Naive thymus-derived CD8-positive, alpha-beta T cell (primary cell): Measurements from ENCODE around the gene RNF40. TPM values are rescaled to one million over a fixed set of nuclear protein-coding genes. Genes with fewer than 3 reads are reported as not detected.

Experiments
- ATAC-seq, 2 donors: fragments of 150-1000 bp; cut with Tn5 transposase in 1 of 2; sonication (Bioruptor Pico), chemical (Tn5 transposase) in 1 of 2; 1 replicate in 1 of 2; 2 replicates in 1 of 2; pipeline ENCODE4 v1.10.0; 2021; ENCODE audit warnings: mild to moderate bottlenecking in 2 of 2, moderate library complexity in 2 of 2
- POLR2A ChIA-PET: fragments of 350-600 bp; sonication (Branson Sonifier 250); formaldehyde crosslinking; loops from one replicate; lab custom pipeline; 2021; ENCODE audit warnings: antibody characterized with exemption; lab: Charles Lee
- DNase-seq, 10 donors: peaks; one replicate each; pipeline versions ENCODE4 v3.0.0 to v3.0.0-alpha.2; 2020 to 2022
- H3K27ac Mint-ChIP-seq, 10 donors: one replicate each; pipeline ENCODE4 v1.8.0; 2020 to 2022; ENCODE audit warnings: mild to moderate bottlenecking in 10 of 10, mixed read lengths in 10 of 10, moderate library complexity in 4 of 10, inconsistent platforms in 1 of 10
- H3K27me3 Mint-ChIP-seq, 5 donors: one replicate each; pipeline ENCODE4 v1.8.0; 2021 to 2022; ENCODE audit warnings: mixed read lengths in 5 of 5
- H3K36me3 Mint-ChIP-seq, 3 donors: one replicate each; pipeline ENCODE4 v1.8.0; 2020 to 2022; ENCODE audit warnings: mixed read lengths in 3 of 3, mild to moderate bottlenecking in 2 of 3, inconsistent platforms in 1 of 3
- H3K4me1 Mint-ChIP-seq, 4 donors: one replicate each; pipeline ENCODE4 v1.8.0; 2021 to 2022; ENCODE audit warnings: mixed read lengths in 4 of 4
- H3K4me3 Mint-ChIP-seq, 10 donors: one replicate each; pipeline ENCODE4 v1.8.0; 2020 to 2022; ENCODE audit warnings: mild to moderate bottlenecking in 10 of 10, mixed read lengths in 10 of 10, moderate library complexity in 6 of 10, inconsistent platforms in 1 of 10
- H3K9me3 Mint-ChIP-seq, 9 donors: one replicate each; pipeline ENCODE4 v1.8.0; 2020 to 2022; ENCODE audit warnings: mixed read lengths in 9 of 9, mild to moderate bottlenecking in 3 of 9, inconsistent platforms in 1 of 9, moderate library complexity in 1 of 9
- polyA plus RNA-seq, 3 donors: library from polyadenylated mRNA; unstranded; fragments of 300-500 nt; fragmentation: Illumina TruSeq; gene quantifications; one replicate each; pipeline ENCODE4 v1.2.3, GENCODE V29; 2021
- total RNA-seq, 8 experiments: library from RNA in 2 of 8; stranded (reverse) in 2 of 8; gene quantifications; one replicate each; pipeline ENCODE4 v1.2.3 and lab custom pipeline; 2021 to 2026

Gene RNF40
- total and polyA plus RNA-seq, 5 experiments from 2014 or later: 24.4 to 114 (median 52.4) TPM

GRCh38 chr16:30744183-30744582 is 17.9 kb upstream of the RNF40 start:
- ATAC-seq (no peak), DNase-seq (no peak)
- POLR2A ChIA-PET: no interaction called here
- Mint-ChIP-seq H3K9me3 (no peaks in the 10 kb centered on the region), H3K27me3 (no peaks in the 10 kb centered on the region), H3K4me3 (no peak overlapping the region), H3K36me3 (peaks cover 0 to 33% (median 0%) of the 10 kb centered on the region in 3 donors), H3K4me1 (peaks cover 18 to 35% (median 26%) of the 10 kb centered on the region in 4 donors), H3K27ac (peak overlapping the region in 1 of 10 donors; percentile 22)

- POLR2A ChIA-PET: no interaction called here
- Mint-ChIP-seq H3K27ac (peak overlapping the region in 5 of 10 donors; percentile 36 to 85 (median 76)), H3K9me3 (no peaks in the 10 kb centered on the region), H3K36me3 (peaks cover 0 to 32% (median 0%) of the 10 kb centered on the region in 3 donors), H3K27me3 (no peaks in the 10 kb centered on the region), H3K4me3 (peak overlapping the region in 1 of 10 donors; percentile 5), H3K4me1 (peaks cover 25 to 44% (median 33%) of the 10 kb centered on the region in 4 donors)
- DNase-seq (no peak), ATAC-seq (no peak)
Measured at GRCh38 chr16:30745082-30745481, 17.0 kb upstream of the RNF40 start.

DNA sequence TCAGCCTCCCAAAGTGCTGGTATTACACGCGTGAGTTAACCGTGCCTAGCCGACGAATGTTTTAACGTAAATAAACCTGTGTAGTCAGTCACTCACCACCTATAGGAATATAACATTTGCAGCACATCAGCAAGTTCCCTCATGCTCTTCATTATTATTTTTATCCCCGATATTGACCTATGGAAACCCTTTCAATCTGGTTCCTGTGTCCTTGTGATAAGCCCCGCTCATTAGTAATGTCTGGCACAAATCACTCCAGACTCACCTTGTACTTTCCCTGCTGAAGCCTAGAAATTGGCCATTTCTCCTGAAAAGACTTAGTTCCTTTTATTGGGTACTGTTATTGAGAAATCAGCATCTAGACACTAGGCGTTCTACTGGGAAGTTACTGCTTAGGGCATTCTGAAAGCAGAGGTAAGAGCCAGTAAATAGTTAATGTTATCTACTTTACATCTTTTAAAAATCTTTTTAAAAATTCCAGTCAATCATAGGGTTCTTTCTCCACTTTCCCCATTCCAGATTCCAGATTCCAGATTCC is 15.4 kb upstream of the RNF40 start:
- Mint-ChIP-seq H3K36me3 (peaks cover 0 to 43% (median 0%) of the 10 kb centered on the region in 3 donors), H3K9me3 (no peaks in the 10 kb centered on the region), H3K4me3 (no peak overlapping the region), H3K27me3 (no peaks in the 10 kb centered on the region), H3K4me1 (peaks cover 20 to 42% (median 29%) of the 10 kb centered on the region in 4 donors), H3K27ac (peak overlapping the region in 6 of 10 donors; percentile 81 to 94 (median 88))
- POLR2A ChIA-PET: interaction anchor here (1.1 to 2.1 kb wide), 4 partner anchors 38 to 198 kb away, joined by 3 to 8 read pairs (median 4); partner anchors contain the start of gene PRR14
- no peak for DNase-seq
- ATAC-seq: no peak

GRCh38 chr16:30747331-30747730 is 14.8 kb upstream of the RNF40 start:
- peak overlapping the region; percentile 82 to 95 (median 91) for H3K4me3 Mint-ChIP-seq
- H3K4me1 Mint-ChIP-seq: peaks cover 20 to 36% (median 27%) of the 10 kb centered on the region in 4 donors
- H3K27me3 Mint-ChIP-seq: no peaks in the 10 kb centered on the region
- no peaks in the 10 kb centered on the region for H3K9me3 Mint-ChIP-seq
- peak overlapping the region; percentile 81 to 94 (median 91) for H3K27ac Mint-ChIP-seq
- POLR2A ChIA-PET: interaction anchor here (0.7 to 2.1 kb wide), 24 partner anchors 9 to 1081 kb away, joined by 3 to 11 read pairs (median 4); partner anchors contain the start of genes PRR14 and SRCAP
- DNase-seq: no peak
- peaks cover 0 to 41% (median under 1%) of the 10 kb centered on the region in 3 donors for H3K36me3 Mint-ChIP-seq
- ATAC-seq: no peak

GRCh38 chr16:30747799-30748633 is 14.1 kb upstream of the RNF40 start, which contains the start of gene PHKG2:
PHKG2 (plus strand) TSS chr16:30748425; CDS start chr16:30748821, 396 bp downstream.
- Mint-ChIP-seq H3K4me3 (peak within 1 kb of the TSS; percentile 84 to 95 (median 91)), H3K27me3 (no peaks in the 10 kb centered on the region), H3K27ac (peak within 1 kb of the TSS; percentile 81 to 94 (median 91)), H3K36me3 (peaks cover 0 to 36% (median 2%) of the 10 kb centered on the region in 3 donors), H3K4me1 (peaks cover 20 to 36% (median 27%) of the 10 kb centered on the region in 4 donors), H3K9me3 (no peaks in the 10 kb centered on the region)
- POLR2A ChIA-PET: interaction anchor here (0.6 to 2.1 kb wide), 29 partner anchors 9 to 1098 kb away, joined by 3 to 11 read pairs (median 4); partner anchors contain the start of genes PRR14 and SRCAP
- peak; percentile 97 for ATAC-seq
- DNase-seq: peak; percentile 89 to 97 (median 94)

DNA sequence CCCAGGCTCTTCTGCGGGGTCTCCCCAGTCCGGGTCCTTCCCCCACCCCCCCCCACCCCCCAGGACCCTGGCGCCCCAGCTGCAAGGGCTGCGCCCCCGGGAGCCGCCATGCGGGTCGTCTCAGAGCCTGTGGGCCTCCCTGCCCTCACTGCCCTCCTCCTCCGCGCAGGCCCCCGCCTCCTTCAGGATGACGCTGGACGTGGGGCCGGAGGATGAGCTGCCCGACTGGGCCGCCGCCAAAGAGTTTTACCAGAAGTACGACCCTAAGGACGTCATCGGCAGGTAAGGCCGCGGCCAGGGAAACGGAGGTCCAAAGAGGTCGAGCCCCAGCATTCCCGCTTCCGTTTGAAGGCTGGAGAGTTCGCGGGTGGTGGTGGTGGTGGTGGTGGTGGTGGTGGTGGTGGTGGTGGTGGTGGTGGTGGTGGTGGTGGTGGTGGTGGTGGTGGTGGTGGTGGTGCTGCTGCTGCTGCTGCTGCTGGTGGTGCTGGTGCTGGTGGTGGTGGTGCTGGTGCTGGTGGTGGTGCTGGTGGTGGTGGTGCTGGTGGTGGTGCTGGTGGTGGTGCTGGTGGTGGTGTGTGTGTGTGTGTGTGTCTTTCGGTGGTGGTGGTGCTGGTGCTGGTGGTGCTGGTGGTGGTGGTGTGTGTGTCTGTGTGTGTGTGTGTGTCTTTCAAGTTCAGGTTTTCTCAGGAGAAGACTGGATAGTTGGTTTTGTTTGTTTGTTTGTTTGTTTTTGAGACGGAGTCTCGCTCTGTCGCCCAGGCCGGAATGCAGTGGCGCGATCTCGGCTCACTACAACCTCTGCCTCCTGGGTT is 13.3 kb upstream of the RNF40 start:
- Mint-ChIP-seq H3K9me3 (no peaks in the 10 kb centered on the region), H3K36me3 (peaks cover 0 to 38% (median 2%) of the 10 kb centered on the region in 3 donors), H3K4me3 (peak overlapping the region; percentile 84 to 95 (median 91))

DNA sequence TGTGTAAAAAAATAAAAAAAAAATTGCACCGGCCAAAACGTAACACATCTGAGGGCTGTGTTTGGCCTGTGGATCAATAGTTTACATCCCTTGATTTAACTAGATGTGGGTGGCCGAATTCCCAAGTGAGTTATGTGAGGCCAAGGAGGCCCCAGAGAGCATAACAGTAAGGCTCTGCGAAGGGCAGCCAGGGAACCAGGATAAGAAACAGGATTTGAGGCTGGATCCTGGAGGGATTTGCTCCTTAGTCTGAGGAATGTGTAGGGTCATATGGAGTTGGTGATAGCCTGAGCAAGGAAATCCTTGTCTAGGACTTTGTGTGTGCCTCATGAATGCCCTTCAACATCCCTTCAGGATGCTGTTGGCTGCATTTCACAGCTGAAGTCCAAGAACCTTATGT is 11.9 kb upstream of the RNF40 start:
- Mint-ChIP-seq H3K27ac (peak overlapping the region in 3 of 10 donors; percentile 52 to 90 (median 57)), H3K4me3 (peak overlapping the region; percentile 11 to 93 (median 75)), H3K36me3 (peaks cover 0 to 40% (median 2%) of the 10 kb centered on the region in 3 donors), H3K4me1 (peaks cover 17 to 36% (median 26%) of the 10 kb centered on the region in 4 donors), H3K9me3 (no peaks in the 10 kb centered on the region), H3K27me3 (no peaks in the 10 kb centered on the region)
- DNase-seq (no peak), ATAC-seq (no peak)
- POLR2A ChIA-PET: no interaction called here

More for the DNA sequence above, 13.3 kb upstream of the RNF40 start:
- Mint-ChIP-seq H3K27ac (peak overlapping the region in 9 of 10 donors; percentile 79 to 94 (median 90)), H3K27me3 (no peaks in the 10 kb centered on the region), H3K4me1 (peaks cover 18 to 36% (median 27%) of the 10 kb centered on the region in 4 donors)
- ATAC-seq (peak; percentile 5 to 10), DNase-seq (peak in 2 of 10 donors; percentile 10 to 26)
- POLR2A ChIA-PET: interaction anchor here (0.6 to 1.7 kb wide), 18 partner anchors 8 to 372 kb away, joined by 3 to 11 read pairs (median 6); partner anchors contain the start of genes PRR14, RNF40 and SRCAP

- peak overlapping the region in 5 of 10 donors; percentile 11 to 61 (median 30) for H3K4me3 Mint-ChIP-seq
- peaks cover 16 to 36% (median 26%) of the 10 kb centered on the region in 4 donors for H3K4me1 Mint-ChIP-seq
- H3K27me3 Mint-ChIP-seq: no peaks in the 10 kb centered on the region
- H3K27ac Mint-ChIP-seq: peak overlapping the region in 2 of 10 donors; percentile 9 to 14
- DNase-seq (no peak), ATAC-seq (no peak)
- peaks cover 0 to 45% (median 2%) of the 10 kb centered on the region in 3 donors for H3K36me3 Mint-ChIP-seq
- H3K9me3 Mint-ChIP-seq: no peaks in the 10 kb centered on the region
- POLR2A ChIA-PET: no interaction called here
Measured at GRCh38 chr16:30750876-30751465, 11.2 kb upstream of the RNF40 start.

DNA sequence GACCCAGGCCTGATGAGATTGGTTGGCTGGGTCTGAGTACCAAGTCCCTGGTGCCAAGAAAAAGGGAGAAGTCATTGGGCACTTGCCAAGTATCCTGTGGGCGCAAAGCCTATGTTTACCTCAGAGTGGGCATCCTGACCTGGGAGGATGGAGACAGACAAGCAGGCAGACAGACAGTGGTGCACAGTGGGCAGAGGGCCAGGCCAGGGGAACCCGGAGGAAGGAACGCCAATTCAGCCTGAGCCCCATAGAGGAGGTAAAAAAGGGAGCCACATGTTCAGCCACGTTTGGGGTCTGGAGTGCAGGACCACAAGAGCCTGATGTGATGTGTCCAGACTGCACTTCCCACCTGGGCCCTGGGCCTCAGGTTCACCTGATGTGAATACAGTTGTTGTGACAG is 8.5 kb upstream of the RNF40 start:
- DNase-seq (no peak), ATAC-seq (no peak)
- no peak overlapping the region for H3K4me3 Mint-ChIP-seq
- H3K4me1 Mint-ChIP-seq: peaks cover 10 to 26% (median 14%) of the 10 kb centered on the region in 4 donors
- H3K27ac Mint-ChIP-seq: no peak overlapping the region
- no peaks in the 10 kb centered on the region for H3K27me3 Mint-ChIP-seq
- H3K36me3 Mint-ChIP-seq: peaks cover 0 to 46% (median 5%) of the 10 kb centered on the region in 3 donors
- H3K9me3 Mint-ChIP-seq: no peaks in the 10 kb centered on the region
- POLR2A ChIA-PET: no interaction called here

- peaks cover 0 to 39% (median 5%) of the 10 kb centered on the region in 3 donors for H3K36me3 Mint-ChIP-seq
- ATAC-seq (no peak), DNase-seq (peak in 1 of 10 donors; percentile 57)
- no peaks in the 10 kb centered on the region for H3K27me3 Mint-ChIP-seq
- POLR2A ChIA-PET: no interaction called here
- no peaks in the 10 kb centered on the region for H3K9me3 Mint-ChIP-seq
- no peak overlapping the region for H3K4me3 Mint-ChIP-seq
- H3K27ac Mint-ChIP-seq: peak overlapping the region in 1 of 10 donors; percentile 22
- H3K4me1 Mint-ChIP-seq: peaks cover 5 to 19% (median 13%) of the 10 kb centered on the region in 4 donors
Measured at GRCh38 chr16:30755955-30756780, 6.0 kb upstream of the RNF40 start.

DNA sequence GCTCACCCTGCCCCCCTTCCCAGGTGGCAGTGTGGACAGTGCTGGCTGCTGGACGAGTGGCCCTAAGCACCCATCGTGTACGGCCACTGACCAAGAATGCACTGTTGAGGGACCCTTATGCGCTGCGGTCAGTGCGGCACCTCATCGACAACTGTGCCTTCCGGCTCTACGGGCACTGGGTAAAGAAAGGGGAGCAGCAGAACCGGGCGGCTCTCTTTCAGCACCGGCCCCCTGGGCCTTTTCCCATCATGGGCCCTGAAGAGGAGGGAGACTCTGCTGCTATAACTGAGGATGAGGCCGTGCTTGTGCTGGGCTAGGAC is 5.4 kb upstream of the RNF40 start:
- no peaks in the 10 kb centered on the region for H3K9me3 Mint-ChIP-seq
- H3K4me3 Mint-ChIP-seq: no peak overlapping the region
- H3K4me1 Mint-ChIP-seq: peaks cover 6 to 21% (median 11%) of the 10 kb centered on the region in 4 donors
- no peaks in the 10 kb centered on the region for H3K27me3 Mint-ChIP-seq
- no peak overlapping the region for H3K27ac Mint-ChIP-seq
- no peak for ATAC-seq
- no peak for DNase-seq
- H3K36me3 Mint-ChIP-seq: peaks cover 0 to 33% (median 5%) of the 10 kb centered on the region in 3 donors
- POLR2A ChIA-PET: interaction anchor here (0.8 kb wide), 1 partner anchor 9 kb away, joined by 4 read pairs; the partner anchor contains the start of gene PHKG2
